ENCODE results near the gene HRAS. TPM values are rescaled to one million over a fixed set of nuclear protein-coding genes. Genes with fewer than 3 reads are reported as not detected.

Gene HRAS
- total RNA-seq, 1 donor from 2014 or later: 43.9 TPM

DNA sequence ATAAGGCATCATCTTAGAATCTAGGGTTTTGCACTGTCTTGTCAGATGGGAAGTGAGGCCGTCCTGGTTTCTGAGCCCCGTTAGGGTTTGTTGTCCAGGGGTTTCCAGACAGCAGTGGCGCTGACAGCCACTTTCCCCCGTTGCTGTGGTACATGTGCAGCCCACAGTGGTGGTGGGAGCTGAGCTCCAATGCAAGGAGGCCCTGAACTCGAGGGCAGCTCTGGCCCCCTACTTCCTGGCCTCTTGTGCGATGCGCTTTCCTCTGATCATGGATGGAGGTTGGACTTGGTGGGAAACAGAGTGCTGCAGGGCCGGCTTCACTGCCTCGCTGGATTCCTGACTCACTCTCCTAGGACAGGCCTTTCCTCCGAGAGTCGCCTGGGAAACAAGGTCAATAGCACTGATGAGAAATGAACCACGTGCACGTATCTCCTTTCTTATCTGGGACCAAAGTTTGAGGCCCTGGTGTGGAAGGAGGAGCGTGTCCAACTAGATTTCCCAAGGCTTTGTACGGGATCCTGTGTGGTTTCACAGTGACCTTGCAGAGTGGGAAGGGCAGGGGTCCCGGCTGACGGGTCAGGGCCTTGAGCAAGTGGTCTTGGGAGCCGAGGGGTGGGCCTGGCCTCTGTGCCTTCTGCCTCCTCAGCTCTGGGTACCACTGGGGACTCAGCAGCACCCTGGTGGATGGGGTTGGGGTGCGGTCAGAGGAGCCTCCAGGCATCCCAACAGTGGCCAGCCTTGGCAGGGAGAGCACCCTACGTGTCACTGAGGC lies 44.6 kb upstream of the HRAS start:
- no peaks in the 10 kb centered on the region for H3K9me3 Mint-ChIP-seq
- no peak for DNase-seq
- H3K36me3 Mint-ChIP-seq (ENCODE audit: low read depth): peaks cover 31% of the 10 kb centered on the region
- intact Hi-C loops (cut with micrococcal nuclease): no loop called here
- peaks cover 38% of the 10 kb centered on the region for H3K4me1 Mint-ChIP-seq
- ChIA-PET POLR2A (no interaction called here), CTCF (no interaction called here)
- peaks cover 2% of the 10 kb centered on the region for H3K27me3 Mint-ChIP-seq
- no peak for ATAC-seq (ENCODE audit: low read depth)
- H3K27ac Mint-ChIP-seq: no peak overlapping the region
- TF ChIP-seq, protein P1, sequence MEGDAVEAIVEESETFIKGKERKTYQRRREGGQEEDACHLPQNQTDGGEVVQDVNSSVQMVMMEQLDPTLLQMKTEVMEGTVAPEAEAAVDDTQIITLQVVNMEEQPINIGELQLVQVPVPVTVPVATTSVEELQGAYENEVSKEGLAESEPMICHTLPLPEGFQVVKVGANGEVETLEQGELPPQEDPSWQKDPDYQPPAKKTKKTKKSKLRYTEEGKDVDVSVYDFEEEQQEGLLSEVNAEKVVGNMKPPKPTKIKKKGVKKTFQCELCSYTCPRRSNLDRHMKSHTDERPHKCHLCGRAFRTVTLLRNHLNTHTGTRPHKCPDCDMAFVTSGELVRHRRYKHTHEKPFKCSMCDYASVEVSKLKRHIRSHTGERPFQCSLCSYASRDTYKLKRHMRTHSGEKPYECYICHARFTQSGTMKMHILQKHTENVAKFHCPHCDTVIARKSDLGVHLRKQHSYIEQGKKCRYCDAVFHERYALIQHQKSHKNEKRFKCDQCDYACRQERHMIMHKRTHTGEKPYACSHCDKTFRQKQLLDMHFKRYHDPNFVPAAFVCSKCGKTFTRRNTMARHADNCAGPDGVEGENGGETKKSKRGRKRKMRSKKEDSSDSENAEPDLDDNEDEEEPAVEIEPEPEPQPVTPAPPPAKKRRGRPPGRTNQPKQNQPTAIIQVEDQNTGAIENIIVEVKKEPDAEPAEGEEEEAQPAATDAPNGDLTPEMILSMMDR (IDR thresholded peaks at IDR 0.05): no peak
- H3K4me3 Mint-ChIP-seq: no peak overlapping the region

DNA sequence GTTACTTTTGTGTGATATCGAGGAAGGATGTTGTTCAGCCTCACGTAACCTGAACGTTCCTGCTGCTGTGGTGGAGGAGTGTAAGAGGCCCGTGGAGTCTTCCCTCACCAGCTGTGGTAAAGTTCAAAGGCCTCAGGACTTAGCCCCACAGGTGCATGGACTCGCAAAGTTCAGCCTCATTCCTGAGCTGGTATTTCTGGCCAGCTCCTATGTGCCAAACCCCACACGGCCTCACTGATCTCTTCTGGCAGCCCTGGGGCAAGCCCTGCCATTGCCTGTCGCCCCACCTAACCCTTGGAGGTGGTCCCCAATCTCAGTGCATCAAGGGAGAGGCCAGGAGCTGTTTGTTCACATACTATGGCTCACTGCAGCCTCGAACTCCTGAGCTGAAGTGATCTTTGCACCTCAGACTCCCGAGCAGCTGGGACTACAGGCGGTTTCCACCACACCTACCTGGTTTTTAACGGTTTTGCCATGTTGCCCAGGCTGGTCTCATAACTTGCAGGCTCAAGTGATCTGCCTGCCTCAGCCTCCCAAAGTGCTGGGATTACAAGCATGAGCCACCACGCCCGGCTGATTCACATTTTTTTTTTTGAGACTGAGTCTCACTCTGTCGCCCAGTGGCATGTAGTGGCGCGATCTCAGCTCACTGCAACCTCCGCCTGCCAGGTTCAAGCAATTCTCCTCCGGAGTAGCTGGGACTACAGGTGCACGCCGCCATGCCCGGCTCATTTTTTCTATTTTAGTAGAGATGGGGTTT lies 43.1 kb upstream of the HRAS start:
- peaks cover 41% of the 10 kb centered on the region for H3K4me1 Mint-ChIP-seq
- H3K36me3 Mint-ChIP-seq (ENCODE audit: low read depth): peaks cover 23% of the 10 kb centered on the region
- no peak overlapping the region for H3K27ac Mint-ChIP-seq
- H3K4me3 Mint-ChIP-seq: peak overlapping the region; percentile 87
- no peaks in the 10 kb centered on the region for H3K9me3 Mint-ChIP-seq
- TF ChIP-seq, protein P1 (IDR thresholded peaks at IDR 0.05): no peak
- ChIA-PET CTCF (interaction anchor here (1.3 to 1.6 kb wide), 2 partner anchors 22 to 24 kb away, joined by 3 read pairs; no protein-coding TSS in a partner anchor), POLR2A (interaction anchor here (0.5 to 1.5 kb wide), 5 partner anchors 23 to 371 kb away, joined by 3 to 11 read pairs (median 3); partner anchors contain the start of genes BET1L, DEAF1, RIC8A and TMEM80)
- DNase-seq (no peak), ATAC-seq (ENCODE audit: low read depth) (no peak)
- intact Hi-C loops (cut with micrococcal nuclease): no loop called here
- peaks cover 10% of the 10 kb centered on the region for H3K27me3 Mint-ChIP-seq

DNA sequence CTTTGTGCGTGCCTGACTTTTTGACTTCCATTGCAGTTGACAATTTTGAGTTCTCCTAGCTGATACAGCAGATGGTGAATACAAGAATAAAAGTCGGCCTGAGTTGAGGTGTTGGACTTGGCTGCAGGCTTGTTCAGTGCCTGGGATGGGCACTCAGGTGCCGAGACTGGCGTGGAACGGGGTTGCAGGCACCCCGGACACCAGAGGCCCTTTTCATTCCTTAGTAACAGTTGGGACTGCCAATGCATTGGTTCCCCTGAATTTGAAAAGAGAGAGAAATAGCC lies 42.2 kb upstream of the HRAS start:
- TF ChIP-seq, protein P1 (IDR thresholded peaks at IDR 0.05): no peak
- Mint-ChIP-seq H3K27ac (peak overlapping the region; percentile 72), H3K4me3 (peak overlapping the region; percentile 87), H3K27me3 (peaks cover 10% of the 10 kb centered on the region), H3K36me3 (ENCODE audit: low read depth) (peaks cover 18% of the 10 kb centered on the region), H3K9me3 (no peaks in the 10 kb centered on the region), H3K4me1 (peaks cover 41% of the 10 kb centered on the region)
- ChIA-PET POLR2A (interaction anchor here (0.8 to 3.7 kb wide), 4 partner anchors 23 to 370 kb away, joined by 3 to 43 read pairs (median 9); partner anchors contain the start of genes BET1L, HRAS, LRRC56 and RIC8A), CTCF (interaction anchor here (1.3 to 1.6 kb wide), 2 partner anchors 21 to 23 kb away, joined by 3 read pairs; no protein-coding TSS in a partner anchor)
- ATAC-seq (ENCODE audit: low read depth) (no peak), DNase-seq (no peak)
- intact Hi-C loops (cut with micrococcal nuclease): no loop called here

DNA sequence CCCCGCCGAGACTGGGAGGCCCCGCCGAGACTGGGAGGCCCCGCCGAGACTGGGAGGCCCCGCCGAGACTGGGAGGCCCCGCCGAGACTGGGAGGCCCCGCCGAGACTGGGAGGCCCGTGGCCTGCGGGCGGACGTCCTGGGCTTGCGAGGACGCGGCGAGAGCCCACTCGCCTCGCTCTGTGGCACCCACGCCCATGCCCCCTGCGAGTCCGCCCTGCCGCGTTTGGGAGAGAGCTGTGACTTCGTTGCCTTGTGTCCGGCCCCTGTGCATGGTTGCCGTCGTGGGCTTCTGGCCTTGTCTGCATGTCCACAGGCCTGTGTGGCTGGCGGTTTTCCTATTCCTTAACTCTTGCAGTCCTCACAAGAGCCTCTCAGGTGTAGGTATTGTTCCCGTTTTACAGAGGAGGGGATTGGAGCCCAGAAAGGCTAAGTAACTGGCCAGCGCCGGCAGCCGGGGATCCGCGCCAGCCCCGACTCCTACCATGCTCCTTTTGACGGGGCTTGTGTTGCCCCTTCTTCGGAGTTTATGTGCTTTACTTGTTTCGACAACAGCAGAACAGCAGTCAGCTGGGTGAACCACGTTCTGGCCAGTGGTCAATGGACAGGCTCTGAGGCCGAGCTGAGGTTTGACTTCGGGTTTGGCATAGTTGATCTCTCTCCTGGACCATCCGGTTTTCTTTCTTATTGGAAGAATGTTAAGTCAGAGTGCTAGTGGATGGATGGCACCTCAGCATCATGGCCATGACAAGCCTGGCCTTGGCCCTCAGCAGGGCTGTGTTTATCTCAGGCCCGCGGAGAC lies 41.6 kb upstream of the HRAS start:
- Mint-ChIP-seq H3K4me1 (peaks cover 41% of the 10 kb centered on the region), H3K27ac (peak overlapping the region; percentile 72), H3K9me3 (no peaks in the 10 kb centered on the region), H3K36me3 (ENCODE audit: low read depth) (peaks cover 15% of the 10 kb centered on the region), H3K27me3 (peaks cover 10% of the 10 kb centered on the region), H3K4me3 (peak overlapping the region; percentile 87)
- TF ChIP-seq, protein P1 (IDR thresholded peaks at IDR 0.05): no peak
- POLR2A ChIA-PET: interaction anchor here (0.8 to 3.7 kb wide), 7 partner anchors 22 to 370 kb away, joined by 3 to 43 read pairs (median 9); partner anchors contain the start of genes BET1L, DEAF1, HRAS and LRRC56
- CTCF ChIA-PET: interaction anchor here (1.3 to 1.6 kb wide), 2 partner anchors 21 to 22 kb away, joined by 3 read pairs; no protein-coding TSS in a partner anchor
- intact Hi-C loops (cut with micrococcal nuclease): loop anchor here (1.0 kb wide), 7 partner anchors 9 to 170 kb away; partner anchors contain the start of genes IRF7, LMNTD2, LRRC56 and RASSF7
- DNase-seq (no peak), ATAC-seq (ENCODE audit: low read depth) (no peak)
